ENCODE data around the gene PIGU.

PIGU gene

GRCh38 chr20:34538671-34539123 lies 138.2 kb downstream of the PIGU start:
- no peak overlapping the region for H3K4me3 ChIP-seq (replicated peaks; ENCODE audit: low read depth, low read length)
- DNase-seq (ENCODE audit: low read depth): peak; percentile 71
- peak; percentile 94 for TF ChIP-seq CTCF (IDR thresholded peaks at IDR 0.05; ENCODE audit: low read length, missing control alignments)

- no peak for DNase-seq (ENCODE audit: low read depth)
- no peak for TF ChIP-seq CTCF (IDR thresholded peaks at IDR 0.05; ENCODE audit: low read length, missing control alignments)
- H3K4me3 ChIP-seq (replicated peaks; ENCODE audit: low read depth, low read length): no peak overlapping the region
Observed at GRCh38 chr20:34537651-34538050, 139.2 kb downstream of the PIGU start.

GRCh38 chr20:34536798-34537394 lies 140.0 kb downstream of the PIGU start:
- no peak overlapping the region for H3K4me3 ChIP-seq (replicated peaks; ENCODE audit: low read depth, low read length)
- TF ChIP-seq CTCF (IDR thresholded peaks at IDR 0.05; ENCODE audit: low read length, missing control alignments): peak; percentile 46
- peak; percentile 49 for DNase-seq (ENCODE audit: low read depth)

GRCh38 chr20:34535857-34536256 lies 141.0 kb downstream of the PIGU start:
- TF ChIP-seq CTCF (IDR thresholded peaks at IDR 0.05; ENCODE audit: low read length, missing control alignments): no peak
- H3K4me3 ChIP-seq (replicated peaks; ENCODE audit: low read depth, low read length): no peak overlapping the region
- DNase-seq (ENCODE audit: low read depth): no peak

- TF ChIP-seq CTCF (IDR thresholded peaks at IDR 0.05; ENCODE audit: low read length, missing control alignments): no peak
- DNase-seq (ENCODE audit: low read depth): no peak
- no peak overlapping the region for H3K4me3 ChIP-seq (replicated peaks; ENCODE audit: low read depth, low read length)
Observed at GRCh38 chr20:34535301-34535840, 141.5 kb downstream of the PIGU start.

- DNase-seq (ENCODE audit: low read depth): no peak
- no peak for TF ChIP-seq CTCF (IDR thresholded peaks at IDR 0.05; ENCODE audit: low read length, missing control alignments)
- H3K4me3 ChIP-seq (replicated peaks; ENCODE audit: low read depth, low read length): no peak overlapping the region
Observed at GRCh38 chr20:34534391-34535165, 142.3 kb downstream of the PIGU start.
